Progenitor cell of endocrine pancreas (in vitro differentiated cells): ENCODE data around the gene EIF4ENIF1. TPM values are rescaled to one million over a fixed set of nuclear protein-coding genes. Genes with fewer than 3 reads are reported as not detected.

Experiments
- DNase-seq: peaks from one replicate; pipeline ENCODE4 v3.0.0; 2021; ENCODE audit warnings: low spot score; ENCODE audit not compliant: unreplicated experiment
- H3K27ac Mint-ChIP-seq: 2 replicates; pipeline ENCODE4 v1.8.0; 2021; ENCODE audit warnings: mild to moderate bottlenecking, moderate library complexity, mixed read lengths
- H3K27me3 Mint-ChIP-seq: 2 replicates; pipeline ENCODE4 v1.8.0; 2021; ENCODE audit warnings: mixed read lengths
- H3K36me3 Mint-ChIP-seq: 2 replicates; pipeline ENCODE4 v1.8.0; 2022; ENCODE audit warnings: mixed read lengths; ENCODE audit not compliant: insufficient read depth
- H3K4me1 Mint-ChIP-seq: 2 replicates; pipeline ENCODE4 v1.8.0; 2021; ENCODE audit warnings: low read depth, mixed read lengths
- H3K4me3 Mint-ChIP-seq: 2 replicates; pipeline ENCODE4 v1.8.0; 2021; ENCODE audit warnings: low read depth, mild to moderate bottlenecking, moderate library complexity, mixed read lengths
- H3K9me3 Mint-ChIP-seq: 2 replicates; pipeline ENCODE4 v1.8.0; 2021; ENCODE audit warnings: low read depth, mixed read lengths
- CTCF ChIP-seq: fragments of 200-600 bp; sonication (generic); IDR thresholded peaks from one replicate; pipeline ENCODE4 v1.5.0; 2021; ENCODE audit warnings: antibody characterized with exemption, mild to moderate bottlenecking; ENCODE audit not compliant: unreplicated experiment
- total RNA-seq: library from RNA; stranded (reverse); gene quantifications from 2 replicates; pipeline ENCODE4 v1.2.1, GENCODE V29; 2021

The EIF4ENIF1 gene
- total RNA-seq, 1 donor from 2014 or later, result 46.5 TPM

DNA sequence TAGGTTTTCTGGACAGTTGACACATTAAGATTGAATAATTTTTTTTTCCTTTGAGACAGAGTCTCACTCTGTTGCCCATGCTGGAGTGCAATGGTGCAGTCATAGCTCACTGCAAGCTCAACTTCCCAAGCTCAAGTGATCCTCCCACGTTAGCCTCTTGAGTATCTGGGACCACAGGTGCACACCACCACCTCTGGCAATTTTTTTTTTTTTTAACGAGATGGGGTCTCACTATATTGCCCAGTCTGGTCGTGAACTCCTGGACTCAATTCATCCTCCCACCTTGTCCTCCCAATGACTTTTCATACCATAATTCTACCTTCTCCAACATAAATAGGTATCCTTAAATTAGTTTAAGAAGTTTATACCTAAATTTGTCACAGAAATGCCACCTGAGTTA, 8.5 kb downstream of the EIF4ENIF1 start:
- Mint-ChIP-seq H3K4me3 (no peak overlapping the region), H3K27me3 (no peaks in the 10 kb centered on the region), H3K27ac (no peak overlapping the region), H3K4me1 (peaks cover 2% of the 10 kb centered on the region), H3K9me3 (no peaks in the 10 kb centered on the region), H3K36me3 (peaks cover 27% of the 10 kb centered on the region)
- TF ChIP-seq CTCF, result no peak
- no peak for DNase-seq

GRCh38 chr22:31477329-31477728, 12.3 kb downstream of the EIF4ENIF1 start:
- TF ChIP-seq CTCF, result no peak

DNA sequence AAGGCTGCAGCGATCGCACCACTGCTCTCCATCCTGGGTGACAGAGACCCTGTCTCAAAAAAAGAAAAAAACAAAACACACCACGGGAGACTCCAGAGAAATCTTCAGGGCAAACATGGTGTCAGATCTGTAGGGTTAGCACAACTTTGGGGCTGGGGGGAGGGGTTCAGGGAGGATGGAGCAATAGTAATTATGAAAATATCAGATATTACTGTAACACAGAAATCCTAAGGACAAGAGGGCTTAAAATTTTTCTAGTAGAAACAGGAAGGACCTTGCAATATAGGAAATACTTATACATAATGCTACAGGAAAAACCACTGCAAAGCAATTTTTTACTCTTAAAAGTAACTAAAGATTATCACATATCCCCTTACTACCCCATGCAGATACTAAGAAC, 13.8 kb downstream of the EIF4ENIF1 start:
- no peak for TF ChIP-seq CTCF
- no peak for DNase-seq
- peaks cover 2% of the 10 kb centered on the region for H3K4me1 Mint-ChIP-seq
- H3K36me3 Mint-ChIP-seq, result peaks cover 14% of the 10 kb centered on the region
- H3K4me3 Mint-ChIP-seq, result no peak overlapping the region
- no peaks in the 10 kb centered on the region for H3K9me3 Mint-ChIP-seq
- peak overlapping the region; percentile 59 for H3K27ac Mint-ChIP-seq
- H3K27me3 Mint-ChIP-seq, result no peaks in the 10 kb centered on the region

More at GRCh38 chr22:31477329-31477728, 12.3 kb downstream of the EIF4ENIF1 start:
- DNase-seq, result no peak
- Mint-ChIP-seq H3K27me3 (no peaks in the 10 kb centered on the region), H3K4me3 (no peak overlapping the region), H3K9me3 (no peaks in the 10 kb centered on the region), H3K27ac (no peak overlapping the region), H3K36me3 (peaks cover 20% of the 10 kb centered on the region), H3K4me1 (peaks cover 2% of the 10 kb centered on the region)

DNA sequence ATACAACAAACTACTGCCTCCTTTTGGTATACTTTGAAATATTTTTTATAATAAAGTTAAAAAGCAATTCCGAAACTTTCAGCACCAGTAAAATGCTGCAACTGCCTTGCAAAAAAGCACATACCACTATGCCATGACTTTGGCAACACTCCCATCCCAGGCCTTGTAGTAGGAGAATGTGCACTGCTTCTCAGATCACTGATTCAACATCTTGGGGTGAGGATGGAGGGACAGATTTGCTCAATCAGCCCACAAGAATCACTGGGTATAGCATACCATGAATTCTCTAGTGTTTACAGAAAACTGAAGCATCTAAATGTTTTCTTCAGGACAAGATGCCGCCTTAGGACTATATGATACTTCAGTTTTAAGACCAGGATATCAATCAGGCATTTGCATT, 14.9 kb downstream of the EIF4ENIF1 start:
- TF ChIP-seq CTCF, result no peak

DNA sequence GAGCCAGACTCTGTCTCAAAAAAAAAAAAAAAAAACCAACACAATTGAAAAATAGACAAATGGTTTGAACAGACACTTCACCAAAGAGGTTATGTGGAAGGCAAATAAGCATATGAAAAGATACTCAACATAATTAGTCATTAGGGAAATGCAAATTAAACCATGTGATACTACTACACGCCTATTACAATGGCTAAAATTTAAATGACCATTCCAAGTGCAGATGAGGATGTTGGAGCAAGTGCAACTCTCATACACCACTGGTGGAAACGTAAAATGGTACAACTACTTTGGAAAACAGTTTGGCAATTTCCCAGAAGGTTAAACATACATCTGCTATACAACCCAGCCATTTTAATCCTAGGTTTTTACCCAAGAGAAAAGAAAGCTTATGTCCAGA, 24.3 kb downstream of the EIF4ENIF1 start:
- H3K4me1 Mint-ChIP-seq, result no peaks in the 10 kb centered on the region
- H3K27me3 Mint-ChIP-seq, result no peaks in the 10 kb centered on the region
- H3K36me3 Mint-ChIP-seq, result peaks cover 22% of the 10 kb centered on the region
- no peak for DNase-seq
- no peak for TF ChIP-seq CTCF
- H3K9me3 Mint-ChIP-seq, result no peaks in the 10 kb centered on the region
- H3K4me3 Mint-ChIP-seq, result no peak overlapping the region
- H3K27ac Mint-ChIP-seq, result no peak overlapping the region

More for the DNA sequence above, 14.9 kb downstream of the EIF4ENIF1 start:
- Mint-ChIP-seq H3K27me3 (no peaks in the 10 kb centered on the region), H3K36me3 (peaks cover 13% of the 10 kb centered on the region), H3K27ac (no peak overlapping the region), H3K4me3 (no peak overlapping the region), H3K4me1 (peaks cover 2% of the 10 kb centered on the region), H3K9me3 (no peaks in the 10 kb centered on the region)
- no peak for DNase-seq
